Left lobe of liver (tissue), 1 donor: Measurements from ENCODE around the gene C14orf180. TPM values are rescaled to one million over a fixed set of nuclear protein-coding genes. Genes with fewer than 3 reads are reported as not detected.

ENCODE experiments used
- total RNA-seq: library from RNA; stranded (reverse); gene quantifications from one replicate; pipeline ENCODE4 v1.2.1, GENCODE V29; 2021
- donor health status: DM: no; HTN: yes; CAD: no.

The C14orf180 gene
- total RNA-seq, 1 donor from 2014 or later, result 2.4 TPM

Other genes starting within 250 kb of the C14orf180 start
- 0.30 TPM for gene TMEM179, start 25.0 kb downstream of the C14orf180 start, total RNA-seq
- 63.1 TPM for gene INF2, start 109.9 kb downstream of the C14orf180 start, total RNA-seq
- gene ADSS1, start 144.5 kb downstream of the C14orf180 start, total RNA-seq, result 51.9 TPM
- gene SIVA1, start 173.4 kb downstream of the C14orf180 start, total RNA-seq, result 50.3 TPM
- gene AKT1, start 216.0 kb downstream of the C14orf180 start, total RNA-seq, result 90.1 TPM
- gene ZBTB42, start 221.3 kb downstream of the C14orf180 start, total RNA-seq, result 4.9 TPM